HG02852 (cell line): ENCODE data around the gene CAPNS1.
"Not testable (repeated sequence)": the region's sequence is repeated elsewhere in the genome, so short reads cannot be mapped to it uniquely, and the experiment has no call there.

Experiments used
- ATAC-seq: cut with Tn5 transposase; IDR thresholded peaks from one replicate; pipeline ENCODE4 v1.9.1; 2021; ENCODE audit warnings: mild to moderate bottlenecking, moderate library complexity; ENCODE audit not compliant: unreplicated experiment

The CAPNS1 gene

GRCh38 chr19:36149673-36150406 lies 10.0 kb downstream of the CAPNS1 start:
- ATAC-seq, result no peak

GRCh38 chr19:36150586-36150985 lies 10.7 kb downstream of the CAPNS1 start:
- ATAC-seq, result no peak

- no peak for ATAC-seq
Measured at GRCh38 chr19:36151144-36152018, 11.5 kb downstream of the CAPNS1 start.

- no peak for ATAC-seq
Measured at GRCh38 chr19:36152019-36152351, 12.1 kb downstream of the CAPNS1 start.

GRCh38 chr19:36152352-36153091 lies 12.7 kb downstream of the CAPNS1 start, which contains the start of gene COX7A1:
TSS of gene COX7A1 (minus strand) at chr19:36152447. CDS start at chr19:36152407, 40 bp downstream.
- ATAC-seq, result no peak

- ATAC-seq, result no peak
Measured at GRCh38 chr19:36153126-36153525, 13.3 kb downstream of the CAPNS1 start.

- ATAC-seq, result no peak
Measured at GRCh38 chr19:36160821-36161596, 21.1 kb downstream of the CAPNS1 start.

GRCh38 chr19:36163813-36164212 lies 23.9 kb downstream of the CAPNS1 start:
- no peak for ATAC-seq

- ATAC-seq, result no peak
Measured at GRCh38 chr19:36169084-36169760, 29.4 kb downstream of the CAPNS1 start.

GRCh38 chr19:36172852-36173251 lies 33.0 kb downstream of the CAPNS1 start:
- ATAC-seq, result no peak

GRCh38 chr19:36173846-36174245 lies 34.0 kb downstream of the CAPNS1 start:
- ATAC-seq, result not testable (repeated sequence)

GRCh38 chr19:36179077-36179476 lies 39.2 kb downstream of the CAPNS1 start:
- ATAC-seq, result not testable (repeated sequence)

GRCh38 chr19:36182612-36183244 lies 42.9 kb downstream of the CAPNS1 start:
- no peak for ATAC-seq

- ATAC-seq, result no peak
Measured at GRCh38 chr19:36183245-36183628, 43.4 kb downstream of the CAPNS1 start.

GRCh38 chr19:36186722-36187121 lies 46.9 kb downstream of the CAPNS1 start:
- not testable (repeated sequence) for ATAC-seq

- ATAC-seq, result no peak
Measured at GRCh38 chr19:36196249-36196648, 56.4 kb downstream of the CAPNS1 start.

- no peak for ATAC-seq
Measured at GRCh38 chr19:36198119-36198518, 58.3 kb downstream of the CAPNS1 start.
